ENCODE data around the gene SMC6. TPM values are rescaled to one million over a fixed set of nuclear protein-coding genes. Genes with fewer than 3 reads are reported as not detected.

Gene SMC6
- total RNA-seq, 2 donors from 2014 or later, result 6.1 to 12.2 TPM

DNA sequence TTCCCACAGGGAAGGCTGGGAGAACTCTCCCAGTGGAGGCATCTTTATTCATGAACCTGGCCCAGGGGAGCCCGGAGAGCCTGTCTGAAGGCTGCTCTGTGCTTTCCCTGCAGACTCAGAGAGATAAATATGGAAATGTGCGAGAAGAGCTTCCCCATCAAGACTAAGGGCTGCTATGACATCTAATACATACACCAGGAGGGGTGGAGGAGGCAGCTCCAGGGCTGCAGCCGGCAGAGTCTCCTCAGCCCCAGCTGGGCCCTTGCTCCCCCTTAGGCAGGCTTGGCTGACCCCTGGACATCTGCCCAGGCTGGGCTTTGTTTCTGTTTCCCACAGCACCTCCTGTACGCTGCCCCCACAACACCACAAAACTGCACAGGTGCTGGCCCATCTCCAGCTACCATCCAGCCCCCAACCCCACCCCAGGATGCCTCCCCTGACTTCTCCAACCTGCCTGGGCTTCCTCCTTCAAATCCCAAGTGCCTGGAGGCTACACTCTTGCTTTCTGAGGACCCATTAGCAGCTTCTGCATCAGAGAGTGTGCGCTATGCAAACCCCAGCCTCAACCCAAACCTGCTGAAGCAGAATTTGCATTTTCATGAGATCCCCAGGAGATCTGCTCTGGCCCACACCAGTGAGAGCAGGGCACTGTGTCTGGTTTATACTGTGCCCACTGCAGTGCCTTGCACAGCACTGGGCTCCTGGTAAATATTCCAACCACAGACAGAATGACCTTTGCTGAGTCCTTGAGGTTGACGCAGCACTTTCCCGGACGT is 116.3 kb downstream of the SMC6 start:
- DNase-seq (ENCODE audit: low spot score), result no peak
- TF ChIP-seq, protein P1, sequence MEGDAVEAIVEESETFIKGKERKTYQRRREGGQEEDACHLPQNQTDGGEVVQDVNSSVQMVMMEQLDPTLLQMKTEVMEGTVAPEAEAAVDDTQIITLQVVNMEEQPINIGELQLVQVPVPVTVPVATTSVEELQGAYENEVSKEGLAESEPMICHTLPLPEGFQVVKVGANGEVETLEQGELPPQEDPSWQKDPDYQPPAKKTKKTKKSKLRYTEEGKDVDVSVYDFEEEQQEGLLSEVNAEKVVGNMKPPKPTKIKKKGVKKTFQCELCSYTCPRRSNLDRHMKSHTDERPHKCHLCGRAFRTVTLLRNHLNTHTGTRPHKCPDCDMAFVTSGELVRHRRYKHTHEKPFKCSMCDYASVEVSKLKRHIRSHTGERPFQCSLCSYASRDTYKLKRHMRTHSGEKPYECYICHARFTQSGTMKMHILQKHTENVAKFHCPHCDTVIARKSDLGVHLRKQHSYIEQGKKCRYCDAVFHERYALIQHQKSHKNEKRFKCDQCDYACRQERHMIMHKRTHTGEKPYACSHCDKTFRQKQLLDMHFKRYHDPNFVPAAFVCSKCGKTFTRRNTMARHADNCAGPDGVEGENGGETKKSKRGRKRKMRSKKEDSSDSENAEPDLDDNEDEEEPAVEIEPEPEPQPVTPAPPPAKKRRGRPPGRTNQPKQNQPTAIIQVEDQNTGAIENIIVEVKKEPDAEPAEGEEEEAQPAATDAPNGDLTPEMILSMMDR (IDR thresholded peaks at IDR 0.05), result no peak
- peaks cover 0 to 10% of the 10 kb centered on the region in 2 donors for H3K4me1 ChIP-seq
- no peaks in the 10 kb centered on the region for H3K27me3 ChIP-seq
- no peak overlapping the region for H3K4me3 ChIP-seq
- no peaks in the 10 kb centered on the region for H3K9me3 ChIP-seq
- H3K27ac ChIP-seq, result no peak overlapping the region
- no peaks in the 10 kb centered on the region for H3K36me3 ChIP-seq

DNA sequence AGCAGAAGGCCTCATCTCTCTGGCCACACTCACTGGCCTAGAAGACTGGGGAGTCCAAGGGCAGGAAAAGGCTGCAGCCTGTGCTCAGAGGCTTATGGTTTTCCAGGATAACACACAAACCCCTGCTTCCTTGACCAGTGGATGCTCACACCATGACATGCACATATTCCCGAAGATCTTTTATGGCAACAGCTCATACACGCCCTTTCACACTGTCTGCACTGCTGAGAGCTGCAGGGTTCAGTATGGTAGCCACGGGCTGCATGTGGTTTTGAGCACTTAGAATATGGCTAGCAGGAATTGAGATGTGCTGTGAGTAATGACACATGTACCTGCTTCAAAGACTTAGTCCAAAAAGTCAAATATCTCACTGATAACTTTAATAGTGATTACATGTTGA is 117.4 kb downstream of the SMC6 start:
- Histone ChIP-seq H3K9me3 (no peaks in the 10 kb centered on the region), H3K27ac (no peak overlapping the region), H3K27me3 (no peaks in the 10 kb centered on the region), H3K4me1 (peaks cover 0 to 10% of the 10 kb centered on the region in 2 donors), H3K4me3 (no peak overlapping the region), H3K36me3 (no peaks in the 10 kb centered on the region)
- no peak for DNase-seq (ENCODE audit: low spot score)
- TF ChIP-seq, protein P1 (IDR thresholded peaks at IDR 0.05), result no peak

DNA sequence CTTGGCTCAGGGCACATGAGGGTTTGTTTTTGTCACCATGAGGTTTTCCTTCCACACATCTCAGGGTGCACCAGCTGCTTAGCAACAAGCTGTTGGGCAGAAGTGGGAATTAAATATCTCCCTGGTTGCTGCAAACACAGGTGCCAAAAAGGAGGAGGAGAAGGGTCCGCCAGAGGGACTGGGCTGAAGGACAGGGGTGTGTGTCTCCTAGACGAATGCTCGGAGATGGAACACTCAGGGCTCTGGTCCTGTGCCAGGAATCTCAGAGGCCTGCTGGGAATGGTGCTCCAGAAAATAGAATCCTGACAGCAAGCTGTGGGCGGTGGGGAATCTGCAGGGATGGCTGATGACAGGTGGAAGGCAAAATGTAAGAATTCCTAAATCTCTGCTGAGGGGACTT is 118.6 kb downstream of the SMC6 start:
- no peak overlapping the region for H3K27ac ChIP-seq
- TF ChIP-seq, protein P1 (IDR thresholded peaks at IDR 0.05), result no peak
- H3K27me3 ChIP-seq, result no peaks in the 10 kb centered on the region
- no peak overlapping the region for H3K4me3 ChIP-seq
- DNase-seq (ENCODE audit: low spot score), result no peak
- H3K36me3 ChIP-seq, result no peaks in the 10 kb centered on the region
- peaks cover 0 to 2% of the 10 kb centered on the region in 2 donors for H3K9me3 ChIP-seq
- peaks cover 0 to 10% of the 10 kb centered on the region in 2 donors for H3K4me1 ChIP-seq

DNA sequence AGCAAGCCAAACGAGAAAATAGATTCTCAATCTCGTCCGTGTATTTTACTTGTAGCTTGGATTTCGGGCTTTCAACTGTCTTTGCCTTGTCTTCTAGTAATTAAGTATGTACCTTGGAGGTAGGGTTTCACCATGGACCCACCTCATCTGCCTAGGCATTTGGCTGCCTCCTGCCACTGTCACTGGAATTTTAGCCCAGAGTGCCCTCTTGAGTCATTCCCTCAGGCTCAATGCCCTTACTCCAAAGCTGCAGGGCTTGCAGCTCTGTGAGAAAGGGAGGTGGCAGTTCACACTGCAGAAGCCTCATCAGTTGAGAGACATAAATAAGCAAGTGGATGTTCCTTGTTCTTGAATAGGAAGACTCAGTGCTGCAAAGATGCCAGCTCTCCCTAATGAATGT is 123.5 kb downstream of the SMC6 start:
- no peaks in the 10 kb centered on the region for H3K36me3 ChIP-seq
- TF ChIP-seq, protein P1 (IDR thresholded peaks at IDR 0.05), result no peak
- H3K27ac ChIP-seq, result no peak overlapping the region
- H3K9me3 ChIP-seq, result peaks cover 0 to 9% of the 10 kb centered on the region in 2 donors
- H3K27me3 ChIP-seq, result no peaks in the 10 kb centered on the region
- no peak overlapping the region for H3K4me3 ChIP-seq
- peaks cover 0 to 9% of the 10 kb centered on the region in 2 donors for H3K4me1 ChIP-seq
- no peak for DNase-seq (ENCODE audit: low spot score)

DNA sequence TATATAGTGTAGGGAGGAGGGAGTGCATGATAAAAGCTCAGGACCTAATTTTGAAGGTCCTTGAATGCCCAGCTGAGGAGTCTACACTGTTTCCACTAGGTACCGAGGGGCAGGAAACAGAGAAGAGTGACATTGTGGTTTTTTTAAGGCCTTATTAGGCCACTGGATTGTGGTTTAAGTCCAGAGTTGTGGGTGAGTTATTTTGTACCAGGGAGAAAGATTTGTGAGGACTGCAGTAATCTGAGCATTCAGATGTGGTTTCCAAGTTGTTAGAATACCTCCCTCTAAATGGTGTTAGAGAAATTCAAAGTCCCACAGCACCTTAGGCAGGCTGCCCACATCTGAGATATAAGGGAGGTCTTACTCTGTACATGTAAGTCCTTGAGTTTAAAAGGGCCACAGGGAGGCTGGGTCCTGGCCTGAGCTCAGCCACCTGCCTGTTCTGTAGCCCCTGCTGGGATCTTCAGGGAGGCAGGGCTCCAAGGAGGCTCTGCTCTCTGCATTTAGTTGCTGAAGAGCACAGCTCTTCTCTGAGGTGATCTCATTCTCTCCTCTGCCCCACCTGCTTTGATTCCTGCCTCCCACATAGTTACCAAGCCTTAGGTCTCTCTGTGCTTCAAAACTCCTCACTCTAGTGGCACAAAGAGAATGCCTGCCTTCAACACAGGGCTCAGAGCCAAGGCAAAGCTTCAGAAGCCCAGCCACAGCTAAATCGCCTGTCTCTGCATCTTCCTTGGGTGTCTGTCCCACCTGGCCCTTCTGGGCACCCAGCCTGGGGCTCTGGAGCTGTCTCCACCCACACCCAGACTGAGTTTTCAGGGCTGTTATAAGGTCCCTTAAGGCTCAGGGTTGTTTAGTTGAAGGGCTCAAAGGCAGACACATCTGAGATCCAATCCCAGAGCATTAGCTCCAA is 125.0 kb downstream of the SMC6 start:
- TF ChIP-seq, protein P1 (IDR thresholded peaks at IDR 0.05), result no peak
- H3K4me1 ChIP-seq, result peaks cover 0 to 9% of the 10 kb centered on the region in 2 donors
- no peaks in the 10 kb centered on the region for H3K27me3 ChIP-seq
- no peak for DNase-seq (ENCODE audit: low spot score)
- H3K27ac ChIP-seq, result no peak overlapping the region
- H3K36me3 ChIP-seq, result no peaks in the 10 kb centered on the region
- H3K9me3 ChIP-seq, result peaks cover 0 to 9% of the 10 kb centered on the region in 2 donors
- no peak overlapping the region for H3K4me3 ChIP-seq
